HCT116 (cell line): ENCODE results near the gene ACKR4. TPM values are rescaled to one million over a fixed set of nuclear protein-coding genes. Genes with fewer than 3 reads are reported as not detected.

Experiments used
- ATAC-seq: fragments of 200-7000 bp; cut with Tn5 transposase; 2 replicates; pipeline ENCODE4 v1.9.1; 2020; ENCODE audit warnings: mild to moderate bottlenecking, moderate library complexity
- BruUV-seq: library from RNA; stranded (reverse); fragments of 400-500 nt; replicated peaks from 2 replicates; lab custom pipeline; 2021; lab: Mats Ljungman, UMichigan
- CTCF ChIA-PET: fragments of 300-600 bp; sonication (Branson Sonifier 250); formaldehyde crosslinking; loops from one replicate; lab custom pipeline; 2021; ENCODE audit warnings: antibody characterized with exemption; lab: Charles Lee
- POLR2A ChIA-PET: fragments of 300-600, 350-600 bp; sonication (Branson Sonifier 250); formaldehyde crosslinking; loops from one replicate; lab custom pipeline; 2021; ENCODE audit warnings: antibody characterized with exemption; lab: Charles Lee
- RAD21 ChIA-PET, 2 experiments: fragments of 300-600 bp; sonication (Branson Sonifier 250); formaldehyde crosslinking; loops; one replicate each; lab custom pipeline; 2023; ENCODE audit warnings: low total read pairs in 2 of 2; ENCODE audit not compliant: uncharacterized antibody in 2 of 2, unreplicated experiment in 2 of 2, low non-redundant PET in 1 of 2; lab: Charles Lee
- DNase-seq: peaks from one replicate; pipeline ENCODE4 v3.0.0-alpha.2; 2010; ENCODE audit warnings: low read depth, low spot score
- H2AFZ ChIP-seq: fragments of 200-600 bp; shearing (Covaris generic), sonication (generic); 2 replicates; pipeline ENCODE4 v1.6.1; 2017; ENCODE audit warnings: low read depth, mixed run types, mixed read lengths, antibody characterized with exemption, low read length; ENCODE audit not compliant: poor library complexity, severe bottlenecking
- H3K27ac ChIP-seq: 2 replicates; pipeline ENCODE4 v1.5.1; 2012; ENCODE audit warnings: low read depth, low read length
- H3K27me3 ChIP-seq: fragments of 200-600 bp; sonication (generic); 2 replicates; pipeline ENCODE4 v1.6.1; 2016; ENCODE audit warnings: mixed run types, low read length, mixed read lengths; ENCODE audit not compliant: insufficient read depth
- H3K36me3 ChIP-seq, 2 experiments: fragments of 200-500 bp in 1 of 2; fragments of 200-600 bp in 1 of 2; sonication (Bioruptor generic) in 1 of 2; sonication (generic) in 1 of 2; 2 replicates each; pipeline versions ENCODE4 v1.5.1 to v1.6.1; 2014 to 2016; ENCODE audit warnings: low read length in 2 of 2, inconsistent platforms in 1 of 2, mixed read lengths in 1 of 2, mixed run types in 1 of 2; ENCODE audit not compliant: insufficient read depth in 2 of 2, control insufficient read depth in 1 of 2
- H3K4me1 ChIP-seq, 2 experiments: fragments of 200-600 bp in 1 of 2; sonication (generic) in 1 of 2; 2 replicates each; pipeline versions ENCODE4 v1.5.1 to v1.6.1; 2012 to 2017; ENCODE audit warnings: low read length in 2 of 2, inconsistent platforms in 1 of 2, mild to moderate bottlenecking in 1 of 2, mixed read lengths in 1 of 2, mixed run types in 1 of 2, moderate library complexity in 1 of 2; ENCODE audit not compliant: insufficient read depth in 2 of 2, control insufficient read depth in 1 of 2
- H3K4me2 ChIP-seq: fragments of 200-600 bp; sonication (generic); 2 replicates; pipeline ENCODE4 v1.6.1; 2017; ENCODE audit warnings: mixed run types, low read length, mixed read lengths
- H3K4me3 ChIP-seq, 2 experiments: fragments of 200-600 bp in 1 of 2; sonication (generic) in 1 of 2; replicated peaks in 1 of 2; 2 replicates each; pipeline ENCODE4 v1.5.1; 2011 to 2016; ENCODE audit warnings: low read length in 2 of 2, control low read depth in 1 of 2, low read depth in 1 of 2, mild to moderate bottlenecking in 1 of 2, mixed read lengths in 1 of 2, mixed run types in 1 of 2
- H3K79me2 ChIP-seq: fragments of 200-600 bp; sonication (generic); 2 replicates; pipeline ENCODE4 v1.6.1; 2017; ENCODE audit warnings: mild to moderate bottlenecking, mixed run types, low read length, moderate library complexity, mixed read lengths; ENCODE audit not compliant: insufficient read depth
- H3K9ac ChIP-seq: fragments of 200-600 bp; sonication (generic); 2 replicates; pipeline ENCODE4 v1.6.1; 2016; ENCODE audit warnings: low read length, mixed read lengths
- H3K9me2 ChIP-seq: fragments of 200-600 bp; sonication (generic), shearing (Covaris generic); 2 replicates; pipeline ENCODE4 v1.6.1; 2017; ENCODE audit warnings: mixed run types, mild to moderate bottlenecking, moderate library complexity; ENCODE audit not compliant: insufficient read depth
- H3K9me3 ChIP-seq, 2 experiments: fragments of 200-500 bp in 1 of 2; fragments of 200-600 bp in 1 of 2; sonication (Bioruptor generic) in 1 of 2; sonication (generic) in 1 of 2; 2 replicates each; pipeline ENCODE4 v1.6.1; 2014 to 2017; ENCODE audit warnings: low read length in 2 of 2, mixed read lengths in 2 of 2, inconsistent platforms in 1 of 2, low read depth in 1 of 2, mild to moderate bottlenecking in 1 of 2, mixed run types in 1 of 2, moderate library complexity in 1 of 2; ENCODE audit not compliant: control insufficient read depth in 1 of 2, insufficient read depth in 1 of 2
- H4K20me1 ChIP-seq: fragments of 200-600 bp; sonication (generic), shearing (Covaris generic); 2 replicates; pipeline ENCODE4 v1.6.1; 2017; ENCODE audit warnings: mixed run types, mild to moderate bottlenecking, moderate library complexity; ENCODE audit not compliant: insufficient read depth
- CBX3 ChIP-seq: IDR thresholded peaks from 2 replicates; pipeline ENCODE4 v1.6.1; 2012; ENCODE audit warnings: low read depth
- CEBPB ChIP-seq: IDR thresholded peaks from 2 replicates; pipeline ENCODE4 v1.6.1; 2012; ENCODE audit warnings: low read depth
- CTCF ChIP-seq, 3 experiments: fragments of 200-600 bp in 1 of 3; sonication (generic) in 1 of 3; IDR thresholded peaks in 2 of 3; conservative IDR thresholded peaks in 1 of 3; 2 replicates each; pipeline ENCODE4 v1.5.1; 2012 to 2017; ENCODE audit warnings: low read depth in 2 of 3, low read length in 2 of 3, antibody characterized with exemption in 1 of 3, borderline replicate concordance in 1 of 3, control low read depth in 1 of 3, mild to moderate bottlenecking in 1 of 3, mixed read lengths in 1 of 3, mixed run types in 1 of 3, moderate library complexity in 1 of 3; ENCODE audit not compliant: insufficient read depth in 1 of 3
- EGR1 ChIP-seq: IDR thresholded peaks from 2 replicates; pipeline ENCODE4 v1.6.1; 2012; ENCODE audit warnings: low read depth
- EZH2 ChIP-seq: fragments of 200-600 bp; sonication (generic); IDR thresholded peaks from 2 replicates; pipeline ENCODE4 v1.6.1; 2017; ENCODE audit warnings: antibody characterized with exemption, mixed run types
- EZH2phosphoT487 ChIP-seq: fragments of 200-600 bp; IDR thresholded peaks from 2 replicates; pipeline ENCODE4 v1.6.1; 2018; ENCODE audit warnings: antibody characterized with exemption, borderline replicate concordance
- FOSL1 ChIP-seq: IDR thresholded peaks from 2 replicates; pipeline ENCODE4 v1.6.1; 2012; ENCODE audit warnings: low read depth
- JUND ChIP-seq: IDR thresholded peaks from 2 replicates; pipeline ENCODE4 v1.6.1; 2012
- RAD21 ChIP-seq: IDR thresholded peaks from 2 replicates; pipeline ENCODE4 v1.6.1; 2012; ENCODE audit warnings: low read depth, mild to moderate bottlenecking
- REST ChIP-seq: IDR thresholded peaks from 2 replicates; pipeline ENCODE4 v1.6.1; 2012; ENCODE audit warnings: low read depth
- SIN3A ChIP-seq: IDR thresholded peaks from 2 replicates; pipeline ENCODE4 v1.6.1; 2012; ENCODE audit warnings: low read depth
- SP1 ChIP-seq: IDR thresholded peaks from 2 replicates; pipeline ENCODE4 v1.6.1; 2012; ENCODE audit warnings: low read depth
- TCF7L2 ChIP-seq: IDR thresholded peaks from 2 replicates; pipeline ENCODE4 v1.7.0; 2011; ENCODE audit warnings: borderline replicate concordance, inconsistent platforms; ENCODE audit not compliant: insufficient read depth, insufficient read length; ENCODE audit errors: extremely low read depth
- ZFX ChIP-seq: fragments of 450-650 bp; IDR thresholded peaks from 2 replicates; pipeline ENCODE4 v1.6.1; 2017
- ZNF274 ChIP-seq: fragments of 200-500 bp; sonication (Bioruptor generic); IDR thresholded peaks from 2 replicates; pipeline ENCODE4 v1.6.1; 2014; ENCODE audit warnings: mild to moderate bottlenecking, low read depth, low read length, inconsistent platforms
- intact Hi-C: fragments of 100-400 bp; cut with micrococcal nuclease; formaldehyde crosslinking; loops from 2 replicates; pipeline ENCODE4 v1.10.0; 2022
- total RNA-seq: library from RNA; stranded (reverse); gene quantifications from one replicate; pipeline ENCODE4 v1.2.1, GENCODE V29; 2021; ENCODE audit not compliant: unreplicated experiment
- TF ChIP-seq, protein P1 (sequence below): IDR thresholded peaks from 2 replicates; pipeline ENCODE4 v1.6.1; 2011; ENCODE audit warnings: mild to moderate bottlenecking, low read length, moderate library complexity; ENCODE audit not compliant: insufficient replicate concordance; ENCODE audit errors: extremely low read depth
- TF ChIP-seq, protein P2 (sequence below): IDR thresholded peaks from 2 replicates; pipeline ENCODE4 v1.6.1; 2012

ACKR4 gene
- total RNA-seq, 1 experiment from 2014 or later = 0.12 TPM

- DNase-seq = no peak
- H3K27ac ChIP-seq = no peak overlapping the region
- no peaks in the 10 kb centered on the region for H3K4me1 ChIP-seq
- H3K9me2 ChIP-seq = no peaks in the 10 kb centered on the region
- no TSS peak for BruUV-seq
- no peaks in the 10 kb centered on the region for H3K79me2 ChIP-seq
- no peak for ATAC-seq
- intact Hi-C loops = loop anchor here (10.0 kb wide), 2 partner anchors 209 to 389 kb away; no protein-coding TSS in a partner anchor
- H3K4me2 ChIP-seq = no peak overlapping the region
- no peak for TF ChIP-seq SIN3A
- TF ChIP-seq EGR1 = no peak
- no peak for TF ChIP-seq ZNF274
- no peak for TF ChIP-seq TCF7L2
- TF ChIP-seq ZFX = no peak
- TF ChIP-seq, protein P1, sequence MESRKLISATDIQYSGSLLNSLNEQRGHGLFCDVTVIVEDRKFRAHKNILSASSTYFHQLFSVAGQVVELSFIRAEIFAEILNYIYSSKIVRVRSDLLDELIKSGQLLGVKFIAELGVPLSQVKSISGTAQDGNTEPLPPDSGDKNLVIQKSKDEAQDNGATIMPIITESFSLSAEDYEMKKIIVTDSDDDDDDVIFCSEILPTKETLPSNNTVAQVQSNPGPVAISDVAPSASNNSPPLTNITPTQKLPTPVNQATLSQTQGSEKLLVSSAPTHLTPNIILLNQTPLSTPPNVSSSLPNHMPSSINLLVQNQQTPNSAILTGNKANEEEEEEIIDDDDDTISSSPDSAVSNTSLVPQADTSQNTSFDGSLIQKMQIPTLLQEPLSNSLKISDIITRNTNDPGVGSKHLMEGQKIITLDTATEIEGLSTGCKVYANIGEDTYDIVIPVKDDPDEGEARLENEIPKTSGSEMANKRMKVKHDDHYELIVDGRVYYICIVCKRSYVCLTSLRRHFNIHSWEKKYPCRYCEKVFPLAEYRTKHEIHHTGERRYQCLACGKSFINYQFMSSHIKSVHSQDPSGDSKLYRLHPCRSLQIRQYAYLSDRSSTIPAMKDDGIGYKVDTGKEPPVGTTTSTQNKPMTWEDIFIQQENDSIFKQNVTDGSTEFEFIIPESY = no peak
- no peak for TF ChIP-seq EZH2phosphoT487
- TF ChIP-seq CTCF (IDR thresholded peaks at IDR 0.05 in 2 of 3, conservative IDR thresholded peaks at IDR 0.05 in 1 of 3; ENCODE audit: borderline replicate concordance in 1 of 3, insufficient read depth in 1 of 3, low read depth in 2 of 3, low read length in 2 of 3) = no peak
- TF ChIP-seq REST = no peak
- no peak for TF ChIP-seq CEBPB
- no peak for TF ChIP-seq FOSL1
- no peak for TF ChIP-seq SP1
- TF ChIP-seq CBX3 = no peak
- TF ChIP-seq, protein P2, sequence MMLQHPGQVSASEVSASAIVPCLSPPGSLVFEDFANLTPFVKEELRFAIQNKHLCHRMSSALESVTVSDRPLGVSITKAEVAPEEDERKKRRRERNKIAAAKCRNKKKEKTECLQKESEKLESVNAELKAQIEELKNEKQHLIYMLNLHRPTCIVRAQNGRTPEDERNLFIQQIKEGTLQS = no peak
- no peak for TF ChIP-seq RAD21
- TF ChIP-seq JUND = no peak
- TF ChIP-seq EZH2 = no peak
- H3K9ac ChIP-seq = no peak overlapping the region
- peaks cover 2 to 6% of the 10 kb centered on the region in 2 experiments; a peak in 1 of 4 replicates for H3K36me3 ChIP-seq
- no peak overlapping the region for H2AFZ ChIP-seq
- H3K27me3 ChIP-seq = no peaks in the 10 kb centered on the region
- no peaks in the 10 kb centered on the region for H3K9me3 ChIP-seq
- CTCF ChIA-PET = interaction anchor here (1.2 to 2.6 kb wide), 8 partner anchors 14 to 387 kb away, joined by 4 to 36 read pairs (median 7); partner anchors contain the start of genes ACAD11 and UBA5
- RAD21 ChIA-PET = no interaction called here
- H4K20me1 ChIP-seq = no peaks in the 10 kb centered on the region; the same call in 1 of the 2 replicates
- H3K4me3 ChIP-seq = no peak overlapping the region
- POLR2A ChIA-PET = interaction anchor here (1.4 kb wide), 1 partner anchor 15 kb away, joined by 3 read pairs; no protein-coding TSS in a partner anchor
These were observed 46.3 kb downstream of the ACKR4 start for GRCh38 chr3:132643366-132643765.
